GM11168 (cell line): Measurements from ENCODE around the gene RASSF7.
"Not testable (repeated sequence)": the region's sequence is repeated elsewhere in the genome, so short reads cannot be mapped to it uniquely, and the experiment has no call there.

ENCODE experiments used
- in situ Hi-C: fragments of 300-500 bp; cut with MboI; formaldehyde crosslinking; loops from one replicate; pipeline ENCODE4 v1.12.0; 2022; ENCODE audit warnings: low sequenced_read_pairs; ENCODE audit not compliant: unreplicated experiment

The RASSF7 gene

DNA sequence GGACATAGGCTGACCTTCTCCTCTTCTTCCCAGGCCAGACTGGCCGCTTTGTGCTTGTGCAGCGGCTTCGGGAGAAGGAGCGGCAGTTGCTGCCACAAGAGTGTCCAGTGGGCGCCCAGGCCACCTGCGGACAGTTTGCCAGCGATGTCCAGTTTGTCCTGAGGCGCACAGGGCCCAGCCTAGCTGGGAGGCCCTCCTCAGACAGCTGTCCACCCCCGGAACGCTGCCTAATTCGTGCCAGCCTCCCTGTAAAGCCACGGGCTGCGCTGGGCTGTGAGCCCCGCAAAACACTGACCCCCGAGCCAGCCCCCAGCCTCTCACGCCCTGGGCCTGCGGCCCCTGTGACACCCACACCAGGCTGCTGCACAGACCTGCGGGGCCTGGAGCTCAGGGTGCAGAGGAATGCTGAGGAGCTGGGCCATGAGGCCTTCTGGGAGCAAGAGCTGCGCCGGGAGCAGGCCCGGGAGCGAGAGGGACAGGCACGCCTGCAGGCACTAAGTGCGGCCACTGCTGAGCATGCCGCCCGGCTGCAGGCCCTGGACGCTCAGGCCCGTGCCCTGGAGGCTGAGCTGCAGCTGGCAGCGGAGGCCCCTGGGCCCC lies 1.4 kb downstream of the RASSF7 start:
- in situ Hi-C loops, result no loop called here

DNA sequence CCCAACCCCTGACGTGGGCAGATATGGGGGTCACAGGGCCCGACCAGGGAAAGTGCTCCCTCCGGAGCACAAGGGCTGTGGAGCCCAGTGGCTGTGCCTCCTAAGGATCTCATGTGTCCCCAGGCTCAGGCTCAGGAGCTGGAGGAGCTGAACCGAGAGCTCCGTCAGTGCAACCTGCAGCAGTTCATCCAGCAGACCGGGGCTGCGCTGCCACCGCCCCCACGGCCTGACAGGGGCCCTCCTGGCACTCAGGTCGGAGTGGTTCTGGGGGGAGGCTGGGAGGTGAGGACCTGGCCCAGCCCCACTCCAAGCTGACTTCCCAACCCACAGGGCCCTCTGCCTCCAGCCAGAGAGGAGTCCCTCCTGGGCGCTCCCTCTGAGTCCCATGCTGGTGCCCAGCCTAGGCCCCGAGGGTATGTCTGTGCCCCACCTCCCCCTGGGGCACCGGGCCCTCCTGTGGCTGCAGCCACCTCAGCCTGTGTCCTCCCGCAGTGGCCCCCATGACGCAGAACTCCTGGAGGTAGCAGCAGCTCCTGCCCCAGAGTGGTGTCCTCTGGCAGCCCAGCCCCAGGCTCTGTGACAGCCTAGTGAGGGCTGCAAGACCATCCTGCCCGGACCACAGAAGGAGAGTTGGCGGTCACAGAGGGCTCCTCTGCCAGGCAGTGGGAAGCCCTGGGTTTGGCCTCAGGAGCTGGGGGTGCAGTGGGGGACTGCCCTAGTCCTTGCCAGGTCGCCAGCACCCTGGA lies 2.5 kb downstream of the RASSF7 start:
- in situ Hi-C loops, result no loop called here

DNA sequence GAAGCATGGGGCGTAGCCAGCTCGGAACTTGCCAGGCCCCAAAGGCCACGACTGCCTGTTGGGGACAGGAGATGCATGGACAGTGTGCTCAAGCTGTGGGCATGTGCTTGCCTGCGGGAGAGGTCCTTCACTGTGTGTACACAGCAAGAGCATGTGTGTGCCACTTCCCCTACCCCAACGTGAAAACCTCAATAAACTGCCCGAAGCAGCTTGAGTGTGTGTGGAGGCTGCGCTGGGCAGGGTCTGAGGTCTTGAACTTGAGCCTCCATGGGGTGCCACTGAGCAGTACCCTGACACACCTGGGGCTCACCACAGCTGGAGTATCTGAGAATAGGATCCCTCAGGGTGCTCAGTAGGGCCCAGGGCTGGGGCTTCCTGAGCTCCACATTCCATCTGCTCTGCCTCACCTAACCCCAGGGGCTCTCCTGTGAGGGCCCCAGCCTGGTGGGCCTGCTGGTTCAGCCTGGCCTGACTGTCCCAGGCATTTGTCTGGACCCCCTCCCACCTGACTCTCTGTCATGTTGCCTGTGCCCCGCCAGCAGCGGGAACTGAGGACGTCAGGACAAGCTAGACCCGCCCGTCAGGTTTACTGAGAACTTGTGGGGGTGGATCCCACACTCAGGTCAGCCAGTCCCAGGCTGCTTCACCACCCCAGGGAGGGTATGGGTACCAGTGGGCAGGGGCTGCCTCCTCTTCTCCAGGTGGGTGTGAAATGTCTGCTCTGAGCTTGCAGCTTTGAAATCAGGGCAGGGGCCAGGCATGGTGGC lies 3.2 kb downstream of the RASSF7 start:
- in situ Hi-C loops, result no loop called here

DNA sequence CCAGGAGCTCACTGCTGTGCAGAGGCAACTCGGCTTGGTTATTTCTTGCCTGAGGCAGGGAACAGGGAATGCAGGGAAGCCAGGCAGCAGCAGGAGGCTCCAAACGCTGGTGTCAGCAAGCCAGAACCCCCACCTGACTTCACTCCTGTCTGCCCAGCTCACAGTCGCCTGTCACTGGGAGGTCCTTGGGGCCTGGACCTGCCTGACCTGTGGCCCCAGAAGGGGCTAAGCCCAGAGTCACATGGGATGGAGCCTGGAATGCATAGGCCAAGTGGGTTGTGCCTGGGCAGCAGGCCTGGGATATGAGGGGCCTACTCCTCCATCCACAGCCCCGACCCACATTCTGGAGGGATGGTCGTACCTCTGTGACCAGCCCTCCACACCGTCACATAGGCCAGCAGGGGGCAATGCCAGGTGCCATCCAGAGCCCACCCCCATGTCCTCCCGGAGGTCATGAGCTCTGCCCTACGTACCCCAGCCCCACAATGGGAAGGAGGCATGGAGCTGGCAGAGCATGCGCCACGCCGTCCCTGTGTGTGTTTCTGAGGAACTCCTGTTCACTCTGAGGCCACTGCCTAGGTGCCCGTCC lies 5.2 kb downstream of the RASSF7 start:
- in situ Hi-C loops, result no loop called here

DNA sequence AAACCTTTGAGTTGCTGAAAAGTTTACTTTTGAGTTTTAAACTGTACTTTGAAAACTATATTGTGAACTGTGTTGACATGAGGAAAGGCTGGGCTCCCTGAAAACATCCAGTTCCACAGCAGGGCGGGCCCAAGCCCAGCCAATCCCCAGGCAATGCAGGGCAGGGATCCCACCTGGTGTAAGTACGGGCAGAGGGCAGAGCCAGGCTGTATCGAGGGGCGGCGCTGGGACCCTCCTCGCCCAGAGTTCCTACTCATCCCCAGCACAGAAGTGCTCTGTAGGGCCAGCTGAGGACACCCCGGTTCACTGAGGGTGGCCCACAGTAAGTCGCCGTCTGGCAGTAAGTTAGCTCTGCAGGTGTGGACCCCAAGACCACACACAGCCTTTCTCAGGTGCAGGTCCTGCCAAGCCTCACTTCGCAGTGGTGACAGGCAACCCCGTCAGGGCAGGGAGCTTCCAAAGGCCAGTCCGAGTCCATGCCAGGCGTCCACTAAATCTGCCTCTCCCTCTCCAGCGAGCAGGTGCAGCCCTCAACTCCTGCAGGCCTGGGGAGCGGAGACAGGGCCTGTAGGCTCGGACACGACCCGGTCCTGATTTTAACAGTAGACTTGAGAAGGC lies 6.3 kb downstream of the RASSF7 start:
- in situ Hi-C loops, result no loop called here

DNA sequence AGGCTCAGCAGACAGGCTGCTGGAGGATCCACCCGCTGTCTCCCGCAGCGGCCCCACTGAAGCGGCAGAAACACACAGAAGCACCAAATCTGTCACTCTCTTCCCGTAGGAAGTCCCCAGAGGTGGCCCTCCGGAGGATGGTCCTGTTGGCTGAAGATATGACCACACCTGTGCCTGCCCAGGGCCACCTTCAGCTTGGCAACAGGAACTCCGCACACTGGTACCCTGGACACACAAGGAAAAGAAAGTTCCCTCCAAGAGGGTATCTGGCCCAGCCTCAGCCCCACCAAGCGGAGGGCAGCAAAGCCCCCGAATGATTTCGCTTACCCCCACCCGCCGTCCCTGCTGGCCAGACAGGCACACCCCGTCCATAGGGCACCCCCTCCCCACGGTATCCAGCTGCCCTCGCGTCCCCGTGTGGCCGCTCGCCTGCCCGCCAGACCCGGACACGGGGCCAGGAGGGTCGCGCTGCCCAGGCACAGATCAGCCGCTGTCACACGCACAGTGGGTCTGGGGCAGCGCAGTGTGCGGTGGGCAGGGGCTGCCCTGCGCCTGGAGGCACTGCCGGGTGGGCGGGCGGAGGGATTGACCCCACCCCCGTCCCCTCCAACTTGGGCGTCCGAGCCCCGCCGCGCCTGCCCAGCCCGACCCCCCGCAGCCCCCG lies 7.0 kb downstream of the RASSF7 start:
- in situ Hi-C loops, result no loop called here

DNA sequence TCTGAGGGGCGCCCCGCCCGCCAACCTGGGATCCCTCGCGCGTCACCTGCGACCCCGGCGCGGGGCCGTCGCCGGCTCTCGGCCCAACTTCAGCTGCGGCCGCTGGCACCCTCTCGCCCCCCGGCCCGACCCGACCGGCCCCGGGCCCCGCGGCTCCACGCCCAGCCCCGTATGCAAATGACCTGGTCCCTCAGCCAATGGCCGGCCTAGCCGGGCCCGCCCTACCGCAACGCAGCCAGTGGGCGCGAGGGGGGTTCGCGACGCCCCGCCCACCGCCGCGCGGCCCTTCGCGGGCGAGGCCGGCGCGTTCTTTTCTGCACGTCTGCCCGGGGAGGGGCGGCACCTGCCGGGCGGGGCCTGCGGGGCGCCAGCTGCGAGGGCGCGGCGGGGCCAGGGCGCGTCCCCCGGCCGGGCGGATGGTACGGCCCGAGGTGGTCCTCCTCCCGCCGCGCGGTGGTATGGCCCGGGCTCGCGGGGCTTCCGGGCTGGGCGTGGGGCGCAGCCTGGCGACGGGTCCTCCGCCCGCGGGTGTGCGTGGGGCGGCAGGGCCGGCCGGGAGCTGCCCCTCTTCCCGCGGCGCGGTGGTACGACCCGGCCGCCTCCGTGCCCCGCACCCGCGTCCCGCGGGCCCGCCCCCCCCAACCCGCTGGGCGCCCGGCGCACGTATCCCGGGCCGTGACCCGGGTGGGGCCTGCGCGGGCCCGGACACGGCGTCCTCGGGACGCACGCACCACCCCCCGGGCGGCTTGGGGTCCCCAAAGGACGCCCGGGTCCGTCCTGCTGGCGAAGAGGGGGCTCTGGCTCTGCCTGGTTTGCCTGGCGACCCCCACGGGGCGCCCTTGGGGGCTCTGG lies 7.8 kb downstream of the RASSF7 start:
- in situ Hi-C loops, result no loop called here

DNA sequence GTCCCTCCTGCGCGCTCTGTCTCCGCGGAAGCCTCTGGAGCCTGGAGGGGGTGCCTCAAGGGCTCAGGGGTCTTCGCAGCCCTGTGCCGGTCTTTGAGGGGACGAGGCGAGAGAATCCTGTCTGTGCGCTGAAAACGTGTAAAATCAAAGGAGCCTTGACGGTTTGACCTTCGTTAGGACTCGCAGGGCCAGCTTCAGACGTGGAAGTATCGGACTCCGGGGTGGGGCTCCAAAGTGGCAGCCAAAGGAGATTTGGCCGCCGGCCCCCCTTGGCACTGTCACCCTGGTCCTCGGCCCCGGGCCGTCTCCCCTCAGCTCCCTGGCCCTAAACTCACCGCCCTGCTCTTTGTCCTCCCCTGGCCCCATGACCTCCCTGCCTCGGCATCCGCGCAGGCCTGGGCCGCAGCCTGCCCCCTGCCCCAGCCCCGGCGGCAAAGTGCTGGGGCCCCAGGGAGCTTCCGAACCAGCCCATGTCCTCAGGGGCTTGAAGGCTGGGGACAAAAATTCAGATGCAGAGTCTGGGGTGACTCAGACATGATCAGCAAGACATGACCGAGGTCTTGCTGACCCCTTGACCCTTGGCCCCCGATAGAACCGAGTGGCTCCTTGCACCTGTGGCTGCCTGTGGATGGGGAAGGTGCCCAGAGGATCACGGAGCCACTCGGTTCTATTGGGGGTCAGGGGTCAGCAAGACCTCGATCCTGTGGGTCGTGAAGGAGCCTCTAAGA lies 8.6 kb downstream of the RASSF7 start:
- in situ Hi-C loops, result no loop called here

DNA sequence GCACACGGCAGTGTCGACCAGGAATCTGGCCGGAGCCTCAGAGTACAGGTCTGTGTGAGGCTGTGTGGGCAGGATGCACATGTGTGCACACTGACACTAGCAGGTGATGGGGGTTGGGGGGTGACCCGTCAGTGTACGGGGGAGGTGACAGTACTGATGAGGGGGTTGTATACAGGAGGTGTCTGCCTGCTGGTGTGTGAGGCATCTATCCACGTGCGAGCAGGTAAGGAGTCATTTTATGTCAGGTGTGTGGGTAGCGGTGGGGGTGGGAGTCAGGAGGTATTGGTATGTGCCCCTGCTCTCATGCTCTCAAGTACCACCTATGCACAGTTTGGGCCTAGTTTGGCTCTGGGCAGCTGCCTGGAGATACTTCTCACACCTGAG lies 11.0 kb downstream of the RASSF7 start:
- in situ Hi-C loops, result no loop called here

DNA sequence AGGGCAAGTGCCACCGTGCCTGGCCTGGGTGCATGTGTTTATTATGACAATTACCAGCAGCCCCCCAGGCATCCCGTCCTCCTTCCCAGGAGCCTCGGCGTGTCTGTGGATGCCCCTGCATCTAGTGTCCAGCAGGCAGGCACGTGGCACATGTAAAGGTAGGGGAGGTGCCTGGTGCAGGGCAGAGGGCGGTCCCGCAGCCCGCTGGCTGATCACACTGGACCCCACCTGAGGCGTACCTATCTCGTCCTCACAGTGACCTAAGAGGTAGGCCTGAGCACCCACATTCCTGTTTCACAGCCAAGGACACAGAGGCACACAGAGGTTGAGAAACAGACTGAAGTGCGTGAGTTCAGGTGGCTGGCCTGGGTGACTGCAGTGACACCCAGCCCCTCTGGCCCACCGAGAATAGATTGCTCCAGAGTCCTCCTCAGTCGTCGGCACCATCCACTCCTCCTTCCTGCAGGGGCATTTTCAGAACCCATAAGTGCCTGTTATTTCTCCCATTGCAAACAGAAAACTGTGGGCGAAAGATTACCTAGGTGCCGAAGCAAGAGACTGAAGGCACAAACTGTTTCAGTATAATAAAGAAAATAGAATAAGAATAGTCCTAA lies 12.5 kb downstream of the RASSF7 start:
- in situ Hi-C loops, result no loop called here

DNA sequence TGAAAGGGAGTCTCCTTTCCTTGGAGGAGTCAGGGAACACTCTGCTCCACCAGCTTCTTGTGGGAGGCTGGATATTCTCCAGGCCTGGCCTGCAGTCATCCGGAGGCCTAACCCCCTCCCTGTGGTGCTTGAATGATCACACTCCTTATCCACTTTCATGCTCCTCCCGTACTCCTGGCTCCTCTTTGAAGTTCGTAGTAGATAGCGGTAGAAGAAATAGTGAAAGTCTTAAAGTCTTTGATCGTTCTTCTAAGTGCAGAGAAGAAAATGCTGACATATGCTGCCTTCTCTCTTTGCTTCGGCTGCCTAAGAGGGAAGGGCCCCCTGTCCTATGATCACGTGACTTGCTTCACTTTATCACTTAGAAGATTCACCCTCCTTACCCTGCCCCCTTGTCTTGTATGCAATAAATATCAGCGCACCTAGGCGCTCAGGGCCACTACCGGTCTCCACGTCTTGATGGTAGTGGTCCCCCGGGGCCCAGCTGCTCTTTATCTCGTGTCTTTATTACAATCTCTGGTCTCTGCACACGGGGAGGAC lies 13.3 kb downstream of the RASSF7 start:
- in situ Hi-C loops, result not testable (repeated sequence)

DNA sequence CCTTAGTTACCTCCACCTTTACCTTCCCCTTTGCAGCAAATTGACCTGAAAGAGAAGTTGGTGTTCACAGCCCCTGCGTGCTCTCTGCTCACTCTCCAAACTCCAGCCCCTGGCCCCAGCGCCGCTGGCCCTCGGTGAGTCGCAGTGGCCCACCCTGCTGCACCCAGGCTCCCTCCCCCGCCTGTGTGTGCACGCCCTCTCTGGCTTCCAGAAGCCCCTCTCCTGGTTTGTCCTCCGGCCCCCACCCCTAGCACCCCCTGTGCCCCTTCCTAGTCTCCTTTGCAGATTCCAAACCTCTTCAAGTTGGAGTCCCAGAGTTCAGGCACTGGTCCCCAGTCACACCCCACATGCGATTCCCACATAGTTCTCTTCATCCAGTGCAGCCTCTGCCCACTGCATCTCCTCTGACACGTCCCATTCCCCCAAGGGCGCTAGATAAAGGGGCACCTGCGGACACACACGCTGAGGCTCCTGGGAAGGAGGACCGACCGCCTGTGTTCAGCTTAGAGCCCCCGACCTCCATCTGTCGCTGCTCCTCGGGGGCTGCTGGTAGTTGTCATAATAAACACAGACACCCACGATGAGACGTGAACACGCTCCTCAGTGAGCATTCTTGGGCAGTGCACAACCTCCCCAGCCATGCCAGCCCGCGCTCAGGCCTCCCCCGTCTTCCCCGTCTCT lies 14.0 kb downstream of the RASSF7 start:
- in situ Hi-C loops, result no loop called here

DNA sequence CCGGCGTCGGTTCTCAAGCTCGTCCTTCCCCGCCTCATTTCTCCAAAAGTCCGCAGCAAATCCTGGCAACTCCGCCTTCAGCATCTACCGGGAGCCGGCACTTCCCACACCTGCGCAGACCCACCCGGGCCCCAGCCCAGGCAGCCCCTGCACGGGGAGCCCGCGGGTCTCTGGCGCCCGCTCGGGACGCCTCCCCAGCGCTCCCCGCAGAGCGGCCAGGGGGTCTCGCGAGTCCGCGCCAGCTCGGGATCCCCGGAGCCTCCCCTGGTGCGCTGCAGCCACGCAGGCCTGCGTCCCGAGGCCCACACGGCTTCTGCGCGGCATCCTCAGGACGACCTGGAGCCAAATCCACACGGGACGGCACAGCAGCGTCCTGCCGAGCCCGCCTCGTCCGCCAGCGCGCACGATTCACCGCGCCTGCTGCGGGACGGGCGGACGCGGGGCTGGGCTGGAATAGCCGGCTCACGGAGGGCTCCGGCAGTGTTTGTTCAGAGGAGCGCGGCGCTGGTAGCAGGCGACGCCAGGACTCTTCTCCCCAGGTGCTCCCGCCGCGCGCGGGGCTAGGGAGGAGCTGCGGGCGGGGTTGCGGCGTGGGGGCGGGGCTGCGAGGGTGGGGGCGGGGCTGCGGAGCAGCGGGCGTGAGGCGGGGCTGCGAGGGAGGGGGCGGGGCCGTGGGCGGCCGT lies 14.7 kb downstream of the RASSF7 start:
- in situ Hi-C loops, result no loop called here

DNA sequence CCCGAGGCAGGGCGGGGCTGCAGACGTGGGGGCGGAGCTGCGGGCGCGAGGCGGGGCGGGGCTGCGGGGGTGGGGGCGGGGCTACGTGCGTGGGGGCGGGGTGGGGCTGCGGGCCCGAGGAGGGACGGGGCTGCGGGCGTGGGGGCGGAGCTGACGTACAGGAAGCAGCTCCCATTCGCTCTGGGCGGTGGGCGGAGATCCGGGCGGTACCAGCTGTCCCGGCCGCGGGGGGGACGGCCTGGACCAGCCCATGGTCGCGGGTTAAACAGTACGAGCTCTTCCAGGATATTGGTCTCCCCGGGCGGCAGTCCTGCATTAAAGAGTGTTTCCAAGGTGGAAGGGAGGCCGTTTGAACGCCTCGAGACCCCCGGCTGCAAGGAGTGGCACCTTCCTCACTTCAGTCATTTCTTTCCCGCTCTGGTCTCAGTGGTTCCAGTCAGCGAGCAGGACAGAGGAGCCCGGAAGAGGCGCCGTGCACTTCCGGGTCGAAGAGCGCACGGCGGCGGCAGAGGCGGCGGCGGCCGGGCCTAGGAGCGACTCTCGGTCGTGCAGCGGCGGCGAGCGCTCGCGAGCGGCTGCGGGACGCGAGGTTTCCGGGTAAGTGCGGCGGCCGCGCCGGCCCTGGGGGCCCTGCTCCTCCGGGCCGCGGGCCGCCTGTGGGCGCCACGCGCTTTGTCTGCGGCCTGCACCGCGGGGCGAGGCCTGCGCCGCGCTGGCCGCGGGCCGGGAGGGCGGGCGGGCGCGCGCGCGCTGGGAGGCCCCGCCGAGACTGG lies 15.4 kb downstream of the RASSF7 start, which contains the start of gene PHRF1:
PHRF1 (plus strand) TSS at position 475 of the 773 bp plus-strand sequence. CDS start 5,043 bp downstream, outside the sequence.
- in situ Hi-C loops, result no loop called here

DNA sequence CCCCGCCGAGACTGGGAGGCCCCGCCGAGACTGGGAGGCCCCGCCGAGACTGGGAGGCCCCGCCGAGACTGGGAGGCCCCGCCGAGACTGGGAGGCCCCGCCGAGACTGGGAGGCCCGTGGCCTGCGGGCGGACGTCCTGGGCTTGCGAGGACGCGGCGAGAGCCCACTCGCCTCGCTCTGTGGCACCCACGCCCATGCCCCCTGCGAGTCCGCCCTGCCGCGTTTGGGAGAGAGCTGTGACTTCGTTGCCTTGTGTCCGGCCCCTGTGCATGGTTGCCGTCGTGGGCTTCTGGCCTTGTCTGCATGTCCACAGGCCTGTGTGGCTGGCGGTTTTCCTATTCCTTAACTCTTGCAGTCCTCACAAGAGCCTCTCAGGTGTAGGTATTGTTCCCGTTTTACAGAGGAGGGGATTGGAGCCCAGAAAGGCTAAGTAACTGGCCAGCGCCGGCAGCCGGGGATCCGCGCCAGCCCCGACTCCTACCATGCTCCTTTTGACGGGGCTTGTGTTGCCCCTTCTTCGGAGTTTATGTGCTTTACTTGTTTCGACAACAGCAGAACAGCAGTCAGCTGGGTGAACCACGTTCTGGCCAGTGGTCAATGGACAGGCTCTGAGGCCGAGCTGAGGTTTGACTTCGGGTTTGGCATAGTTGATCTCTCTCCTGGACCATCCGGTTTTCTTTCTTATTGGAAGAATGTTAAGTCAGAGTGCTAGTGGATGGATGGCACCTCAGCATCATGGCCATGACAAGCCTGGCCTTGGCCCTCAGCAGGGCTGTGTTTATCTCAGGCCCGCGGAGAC lies 16.2 kb downstream of the RASSF7 start:
- in situ Hi-C loops, result no loop called here
